Esophagus squamous epithelium (tissue), 5 donors: ENCODE results near the gene SIAH3. TPM values are rescaled to one million over a fixed set of nuclear protein-coding genes. Genes with fewer than 3 reads are reported as not detected.

Source experiments
- DNase-seq: peaks from one replicate; lab custom pipeline; 2025; lab: John Stamatoyannopoulos, UW
- H3K27ac ChIP-seq, 4 donors: fragments of 200-600 bp; sonication (generic); one replicate each; pipeline ENCODE4 v1.5.1; 2016 to 2019; ENCODE audit warnings: mild to moderate bottlenecking in 1 of 4
- H3K27me3 ChIP-seq, 4 donors: fragments of 200-600 bp; sonication (generic); 1 replicate in 3 of 4; 2 replicates in 1 of 4; pipeline versions ENCODE4 v1.5.1 to v1.6.0; 2017 to 2021; ENCODE audit warnings: antibody characterized with exemption in 1 of 4
- H3K36me3 ChIP-seq, 3 donors: fragments of 200-600 bp; sonication (generic); one replicate each; pipeline ENCODE4 v1.5.1; 2016 to 2019
- H3K4me1 ChIP-seq, 3 donors: fragments of 200-600 bp; sonication (generic); one replicate each; pipeline ENCODE4 v1.5.1; 2017 to 2019
- H3K4me3 ChIP-seq, 4 donors: fragments of 200-600 bp; sonication (generic); 1 replicate in 3 of 4; 2 replicates in 1 of 4; pipeline ENCODE4 v1.5.1; 2016 to 2019; ENCODE audit warnings: mild to moderate bottlenecking in 2 of 4, moderate library complexity in 1 of 4
- H3K9me3 ChIP-seq, 3 donors: fragments of 200-600 bp; sonication (generic); one replicate each; pipeline ENCODE4 v1.5.1; 2016 to 2019
- POLR2A ChIP-seq, 4 donors: fragments of 450-650 bp; IDR thresholded peaks; one replicate each; pipeline ENCODE4 v1.6.1; 2017; ENCODE audit warnings: antibody characterized with exemption in 4 of 4, mild to moderate bottlenecking in 4 of 4, moderate library complexity in 3 of 4
- WGBS, 2 donors: methylation state at CpG; one replicate each; pipeline ENCODE4 v1.1.5; 2018; 5-methylcytosine and 5-hydroxymethylcytosine counted together
- intact Hi-C: fragments of 100-400 bp; cut with DNase I; formaldehyde crosslinking; loops from one replicate; pipeline ENCODE4 v1.15.0; 2022
- total RNA-seq, 4 donors: library from RNA; depleted of rRNA; stranded (reverse); fragments of >200 nt; gene quantifications; one replicate each; pipeline ENCODE4 v1.1.0, GENCODE V29; 2016
- TF ChIP-seq, protein P1 (sequence below), 6 experiments: fragments of 450-650 bp in 4 of 6; fragments of 200-600 bp in 2 of 6; sonication (generic) in 2 of 6; IDR thresholded peaks; one replicate each; pipeline ENCODE4 v1.5.1; 2016 to 2019; ENCODE audit warnings: antibody characterized with exemption in 6 of 6, mild to moderate bottlenecking in 4 of 6, moderate library complexity in 4 of 6
- donor health status: DM: yes; HTN: yes; CAD: no.

SIAH3 gene
- total RNA-seq, 4 donors from 2014 or later, result 0.09 TPM; not detected in 3

DNA sequence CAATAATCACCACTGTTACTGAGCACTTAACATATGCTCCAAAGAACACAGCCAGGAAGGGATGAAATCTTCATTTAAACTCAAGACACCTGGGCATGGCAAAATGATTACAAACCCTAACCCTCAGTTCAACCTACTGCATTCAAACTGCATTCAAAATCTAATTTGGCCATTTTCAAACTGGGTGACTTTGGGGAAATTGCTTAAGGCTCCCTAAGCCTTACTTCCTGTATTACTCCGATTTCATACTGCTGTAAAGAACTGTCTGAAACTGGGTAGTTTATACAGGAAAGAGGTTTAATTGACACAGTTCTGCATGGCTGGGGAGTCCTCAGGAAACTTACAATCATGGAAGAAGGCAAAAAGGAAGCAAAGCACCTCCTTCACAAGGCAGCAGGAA lies 99.0 kb downstream of the SIAH3 start:
- no peak overlapping the region for H3K27ac ChIP-seq
- intact Hi-C loops, result no loop called here
- no peaks in the 10 kb centered on the region for H3K4me1 ChIP-seq
- 47 to 69% methylated on average over 1 of the region's 1 CpG for WGBS, 2 donors
- no peaks in the 10 kb centered on the region for H3K36me3 ChIP-seq
- no peak overlapping the region for H3K4me3 ChIP-seq
- DNase-seq, result no peak
- H3K27me3 ChIP-seq, result peaks cover 0 to 15% (median 0%) of the 10 kb centered on the region in 4 donors
- peaks cover 0 to 12% (median 4%) of the 10 kb centered on the region in 3 donors for H3K9me3 ChIP-seq
- TF ChIP-seq, protein P1, sequence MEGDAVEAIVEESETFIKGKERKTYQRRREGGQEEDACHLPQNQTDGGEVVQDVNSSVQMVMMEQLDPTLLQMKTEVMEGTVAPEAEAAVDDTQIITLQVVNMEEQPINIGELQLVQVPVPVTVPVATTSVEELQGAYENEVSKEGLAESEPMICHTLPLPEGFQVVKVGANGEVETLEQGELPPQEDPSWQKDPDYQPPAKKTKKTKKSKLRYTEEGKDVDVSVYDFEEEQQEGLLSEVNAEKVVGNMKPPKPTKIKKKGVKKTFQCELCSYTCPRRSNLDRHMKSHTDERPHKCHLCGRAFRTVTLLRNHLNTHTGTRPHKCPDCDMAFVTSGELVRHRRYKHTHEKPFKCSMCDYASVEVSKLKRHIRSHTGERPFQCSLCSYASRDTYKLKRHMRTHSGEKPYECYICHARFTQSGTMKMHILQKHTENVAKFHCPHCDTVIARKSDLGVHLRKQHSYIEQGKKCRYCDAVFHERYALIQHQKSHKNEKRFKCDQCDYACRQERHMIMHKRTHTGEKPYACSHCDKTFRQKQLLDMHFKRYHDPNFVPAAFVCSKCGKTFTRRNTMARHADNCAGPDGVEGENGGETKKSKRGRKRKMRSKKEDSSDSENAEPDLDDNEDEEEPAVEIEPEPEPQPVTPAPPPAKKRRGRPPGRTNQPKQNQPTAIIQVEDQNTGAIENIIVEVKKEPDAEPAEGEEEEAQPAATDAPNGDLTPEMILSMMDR (IDR thresholded peaks at IDR 0.05), result no peak
- TF ChIP-seq POLR2A (IDR thresholded peaks at IDR 0.05), result no peak

DNA sequence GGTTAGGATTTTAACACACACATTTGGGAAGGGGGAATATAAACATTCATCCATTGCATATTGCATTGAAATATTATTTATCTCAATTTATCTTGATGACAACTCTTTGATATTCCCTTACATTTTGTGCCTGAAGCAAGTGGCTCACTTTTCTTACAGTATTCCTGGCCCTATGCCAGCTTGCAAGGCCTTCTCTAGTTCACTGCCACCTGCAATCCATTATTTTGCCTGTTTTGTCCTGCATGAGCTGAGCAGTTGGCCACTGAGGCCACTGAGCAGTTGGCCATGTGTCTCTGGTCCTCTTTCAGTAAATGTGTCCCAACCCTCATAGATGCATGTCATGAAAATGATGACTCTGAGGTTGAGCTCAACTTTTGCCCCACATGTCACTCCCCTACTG lies 99.7 kb downstream of the SIAH3 start:
- H3K27me3 ChIP-seq, result peaks cover 0 to 15% (median 0%) of the 10 kb centered on the region in 4 donors
- H3K4me3 ChIP-seq, result no peak overlapping the region
- H3K36me3 ChIP-seq, result no peaks in the 10 kb centered on the region
- no peak for DNase-seq
- TF ChIP-seq POLR2A (IDR thresholded peaks at IDR 0.05), result no peak
- TF ChIP-seq, protein P1 (IDR thresholded peaks at IDR 0.05), result no peak
- peaks cover 0 to 5% (median 0%) of the 10 kb centered on the region in 3 donors for H3K4me1 ChIP-seq
- peaks cover 0 to 6% (median 0%) of the 10 kb centered on the region in 3 donors for H3K9me3 ChIP-seq
- no peak overlapping the region for H3K27ac ChIP-seq
- intact Hi-C loops, result no loop called here

DNA sequence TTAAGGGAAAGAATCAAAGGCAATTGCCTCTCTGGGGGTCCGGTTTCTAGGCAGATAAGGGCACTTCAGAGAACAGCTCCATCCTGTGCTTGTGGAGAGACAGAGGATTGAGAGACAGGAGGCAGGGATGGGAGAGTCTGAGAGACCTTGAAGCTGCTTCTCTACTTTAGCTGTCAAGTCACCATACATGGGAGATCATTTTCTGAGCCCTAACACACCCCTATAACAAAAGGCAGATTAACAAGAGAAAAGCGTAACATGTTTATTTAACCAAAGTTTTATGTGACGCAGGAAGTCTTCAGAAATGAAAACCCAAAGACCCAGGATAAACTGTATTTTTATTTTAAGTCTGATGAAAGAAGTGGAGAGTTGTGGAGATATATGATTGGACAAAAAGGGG lies 101.0 kb downstream of the SIAH3 start:
- intact Hi-C loops, result no loop called here
- Histone ChIP-seq H3K4me1 (peaks cover 0 to 13% (median 0%) of the 10 kb centered on the region in 3 donors), H3K27me3 (peaks cover 0 to 15% (median 0%) of the 10 kb centered on the region in 4 donors), H3K4me3 (no peak overlapping the region), H3K27ac (no peak overlapping the region), H3K9me3 (no peaks in the 10 kb centered on the region), H3K36me3 (no peaks in the 10 kb centered on the region)
- DNase-seq, result no peak
- WGBS, 2 donors, result 54 to 67% methylated on average over 3 of the region's 3 CpGs
- TF ChIP-seq, protein P1 (IDR thresholded peaks at IDR 0.05), result no peak
- TF ChIP-seq POLR2A (IDR thresholded peaks at IDR 0.05), result no peak

DNA sequence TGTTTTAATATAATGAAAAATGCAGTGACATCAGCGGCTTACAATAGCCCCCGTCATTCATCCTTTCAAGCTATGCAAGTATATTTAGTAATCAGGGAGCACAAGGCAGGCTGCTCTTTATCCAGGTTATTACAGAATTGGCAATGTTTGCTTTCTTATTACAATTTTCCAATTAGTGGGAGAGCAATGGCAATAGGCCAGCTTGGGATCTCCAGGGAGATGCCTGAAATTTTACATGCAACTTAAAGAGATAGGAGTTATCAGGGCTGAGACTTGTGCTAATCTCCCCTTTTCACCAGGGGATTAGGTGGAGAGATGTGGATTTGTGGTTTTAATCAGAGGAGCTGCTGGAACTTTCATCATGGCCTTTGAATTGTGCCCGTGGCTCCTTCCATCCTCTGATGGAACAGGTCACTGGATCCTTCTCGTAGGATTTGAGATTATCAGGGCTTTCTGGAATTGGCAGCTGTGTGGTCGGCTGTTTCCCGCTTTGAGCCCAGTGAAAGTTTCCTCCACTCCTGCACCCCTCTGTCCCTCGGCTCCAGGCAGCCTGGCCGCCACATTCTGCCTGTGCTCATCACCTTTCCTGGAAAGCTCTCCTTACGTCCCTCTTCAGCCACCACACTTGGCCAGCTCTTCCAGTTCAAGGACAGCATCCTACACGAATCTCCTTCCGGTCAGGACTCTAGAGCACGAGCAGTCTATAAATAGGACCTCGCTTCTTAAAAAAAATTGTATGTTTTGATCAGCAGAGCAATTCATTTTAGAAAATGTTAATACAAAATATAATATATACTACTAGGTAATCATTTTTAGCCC lies 102.4 kb downstream of the SIAH3 start:
- WGBS, 2 donors, result 48 to 53% methylated on average over 13 of the region's 13 CpGs
- no peak overlapping the region for H3K4me3 ChIP-seq
- no peaks in the 10 kb centered on the region for H3K9me3 ChIP-seq
- peaks cover 0 to 20% (median 0%) of the 10 kb centered on the region in 4 donors for H3K27me3 ChIP-seq
- no peak overlapping the region for H3K27ac ChIP-seq
- no peaks in the 10 kb centered on the region for H3K36me3 ChIP-seq
- TF ChIP-seq, protein P1 (IDR thresholded peaks at IDR 0.05), result no peak
- no peak for TF ChIP-seq POLR2A (IDR thresholded peaks at IDR 0.05)
- peaks cover 0 to 13% (median 0%) of the 10 kb centered on the region in 3 donors for H3K4me1 ChIP-seq
- intact Hi-C loops, result no loop called here
- DNase-seq, result no peak

DNA sequence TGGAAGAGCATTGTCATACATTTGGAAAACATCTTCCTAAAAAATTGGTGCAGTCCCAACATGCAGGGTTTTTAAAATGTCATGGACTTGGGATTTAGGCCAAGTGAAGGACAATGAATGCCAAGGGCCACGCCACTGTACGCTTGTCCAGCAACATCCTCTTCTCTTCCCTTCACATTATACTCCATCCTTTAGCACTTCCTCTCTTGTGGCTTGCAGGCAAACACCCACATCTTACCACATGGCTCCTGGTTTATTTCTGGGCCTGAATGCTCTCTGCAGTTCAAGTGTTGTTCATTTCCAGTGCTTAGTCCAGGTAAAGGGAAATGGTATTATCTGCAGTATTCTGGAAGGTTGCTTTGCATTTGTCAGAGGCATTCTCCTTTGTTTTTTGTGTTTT lies 104.5 kb downstream of the SIAH3 start:
- Histone ChIP-seq H3K9me3 (no peaks in the 10 kb centered on the region), H3K4me1 (peaks cover 0 to 13% (median 0%) of the 10 kb centered on the region in 3 donors)
- TF ChIP-seq POLR2A (IDR thresholded peaks at IDR 0.05), result no peak
- TF ChIP-seq, protein P1 (IDR thresholded peaks at IDR 0.05), result no peak

More for the DNA sequence above, 104.5 kb downstream of the SIAH3 start:
- Histone ChIP-seq H3K27ac (no peak overlapping the region), H3K36me3 (no peaks in the 10 kb centered on the region), H3K27me3 (peaks cover 0 to 27% (median 0%) of the 10 kb centered on the region in 4 donors), H3K4me3 (no peak overlapping the region)
- no peak for DNase-seq
- intact Hi-C loops, result no loop called here
- WGBS, 2 donors, result 47 to 66% methylated on average over 2 of the region's 2 CpGs
